ENCODE measurements around the gene TIGAR.

Gene TIGAR

DNA sequence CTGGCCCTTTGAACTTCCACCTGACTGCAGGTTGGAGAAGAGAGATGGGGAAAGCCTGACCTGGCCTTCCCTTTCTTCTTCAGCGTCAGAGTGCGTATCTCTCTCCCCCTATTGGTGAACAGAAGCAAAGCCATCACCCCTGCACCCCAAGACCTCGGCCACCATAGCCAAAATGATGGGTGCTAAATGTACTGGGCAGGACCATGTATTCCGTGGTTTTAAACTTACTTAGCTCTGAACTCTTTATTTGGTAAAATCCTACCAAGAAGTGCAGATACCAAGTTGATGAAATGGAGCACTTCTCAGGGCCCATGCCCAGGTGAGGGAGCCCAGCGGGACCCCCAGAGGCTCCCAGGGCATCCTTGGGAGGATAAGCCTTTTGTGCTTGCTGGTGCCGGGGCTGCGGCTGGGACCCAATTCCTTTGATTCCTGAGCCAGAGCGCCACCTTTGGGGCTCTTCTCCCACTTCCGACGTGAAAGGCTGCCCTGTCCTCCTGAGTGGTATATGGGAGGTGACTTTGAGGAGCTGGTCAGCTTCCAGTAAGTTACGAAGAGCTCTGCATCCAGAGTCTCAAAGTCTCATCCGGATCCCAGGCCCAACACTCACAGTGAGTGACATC is 38.0 kb upstream of the TIGAR start:
- DNase-seq (ENCODE audit: low spot score) = no peak

DNA sequence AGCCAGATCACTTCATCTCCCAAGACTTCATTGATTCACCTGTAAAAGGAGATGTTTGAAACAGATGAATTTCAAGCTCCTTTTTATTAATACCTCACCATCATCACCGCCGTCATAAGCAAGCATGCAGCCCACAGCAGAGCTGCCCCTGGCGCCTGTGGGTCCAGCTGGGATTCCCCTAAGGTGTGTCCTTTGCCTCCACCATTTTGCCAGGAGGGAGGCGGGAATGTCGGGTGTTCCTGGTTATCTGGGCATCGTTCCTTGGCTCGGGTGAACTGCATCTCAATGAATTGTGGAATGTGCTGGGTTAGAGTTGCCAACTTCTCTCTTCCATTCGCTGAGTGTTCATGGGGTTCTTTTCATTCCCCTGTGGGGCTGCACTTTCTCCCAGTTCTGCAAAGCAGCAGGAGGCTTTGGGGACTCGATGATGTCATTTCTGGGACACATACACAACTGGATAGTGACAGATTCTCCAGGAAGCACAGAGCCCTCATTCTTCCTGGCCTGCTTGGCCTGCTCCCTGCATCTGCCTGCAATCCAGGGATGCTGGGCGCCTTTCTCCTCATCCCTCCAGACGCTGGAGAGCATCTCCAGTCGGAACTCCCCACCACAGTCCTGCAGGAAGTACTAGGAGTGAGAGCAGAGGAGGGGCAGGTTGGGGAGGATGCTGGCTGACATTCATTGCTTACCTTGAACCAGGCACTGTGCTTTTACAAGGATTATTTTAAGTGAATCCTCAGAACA is 37.3 kb upstream of the TIGAR start:
- no peak for DNase-seq (ENCODE audit: low spot score)

DNA sequence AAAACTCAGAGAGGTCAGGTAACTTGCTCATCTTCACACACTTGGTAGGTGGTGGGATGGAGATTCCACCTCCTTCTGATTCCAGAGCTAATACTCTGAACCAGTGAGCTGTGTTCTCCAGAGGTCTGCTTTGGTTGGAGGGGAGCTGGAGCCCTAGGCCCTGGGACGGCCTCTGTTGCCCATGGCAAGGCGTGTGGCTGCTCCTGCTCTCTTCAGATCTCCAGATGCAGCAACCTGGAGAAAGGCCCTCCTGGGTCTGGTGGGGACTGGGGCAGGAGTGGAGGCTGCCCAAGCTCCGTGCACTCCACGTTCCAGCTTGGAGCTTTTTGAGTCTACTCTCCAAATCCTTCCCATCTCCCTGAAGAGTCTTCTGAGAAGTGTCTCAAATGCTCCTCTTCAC is 36.7 kb upstream of the TIGAR start:
- no peak for DNase-seq (ENCODE audit: low spot score)

DNA sequence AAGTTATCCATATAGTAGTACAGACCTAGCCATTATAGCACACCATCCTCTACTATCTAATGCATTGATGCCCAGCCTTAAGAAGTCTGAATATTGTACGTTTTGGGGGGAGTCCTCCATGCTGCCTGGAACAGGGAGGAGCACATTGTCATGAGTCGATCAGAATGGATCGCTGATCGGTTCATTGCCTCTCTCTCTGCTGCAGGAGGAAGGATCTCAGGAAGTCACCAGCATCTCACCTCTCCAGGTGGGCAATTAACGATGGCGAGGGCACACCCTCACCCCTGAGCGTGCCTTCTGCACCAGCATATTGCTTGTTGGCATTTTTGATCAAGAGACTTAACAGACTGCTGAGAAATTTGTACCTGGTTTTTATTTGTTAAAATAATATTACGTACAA is 35.9 kb upstream of the TIGAR start:
- DNase-seq (ENCODE audit: low spot score) = no peak

DNA sequence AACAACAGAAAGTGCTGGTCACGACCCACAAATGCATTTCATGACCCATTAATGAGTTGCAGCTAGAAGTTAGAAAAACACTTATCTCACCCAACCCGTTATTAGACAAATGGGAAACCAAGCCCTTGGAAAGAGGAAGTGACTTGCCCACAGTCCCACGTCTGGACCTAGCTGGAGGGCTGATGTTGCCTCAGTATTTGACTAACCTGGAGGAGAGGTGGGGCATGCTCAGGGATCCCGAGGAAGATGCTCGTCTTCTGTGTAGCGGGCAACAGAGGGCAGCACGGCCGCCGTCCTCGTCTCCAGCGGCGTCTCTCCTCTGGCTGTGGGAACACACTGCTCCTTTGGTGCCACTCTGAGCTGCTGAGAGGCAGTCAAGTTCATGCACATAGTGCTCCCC is 34.8 kb upstream of the TIGAR start:
- no peak for DNase-seq (ENCODE audit: low spot score)

DNA sequence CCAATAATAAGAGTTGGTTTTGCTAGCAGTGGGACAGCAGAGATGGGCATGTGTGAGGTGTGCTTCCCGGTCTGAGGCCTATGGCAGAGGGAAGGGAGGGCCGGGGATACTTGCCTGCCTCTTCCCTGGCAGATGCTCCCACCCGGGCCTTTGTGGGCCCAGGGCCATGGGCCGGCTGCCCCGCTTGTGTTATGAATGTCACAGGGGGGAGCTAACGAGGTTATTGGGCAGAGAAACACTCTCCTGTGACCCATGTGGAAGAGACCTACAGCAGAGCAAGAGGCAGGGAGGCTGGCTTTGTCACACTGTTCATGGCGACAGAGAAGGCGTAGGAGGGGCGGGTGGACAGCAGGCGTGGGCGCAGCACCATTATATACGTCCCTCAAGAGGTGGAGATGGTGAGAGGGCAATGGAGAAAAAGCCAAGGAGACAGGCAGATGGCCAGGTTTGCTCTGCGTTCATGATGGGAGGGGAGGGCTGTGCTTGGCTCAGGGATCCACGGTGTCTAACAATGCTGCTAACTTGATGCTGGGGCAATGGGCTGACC is 34.2 kb upstream of the TIGAR start:
- DNase-seq (ENCODE audit: low spot score) = no peak

DNA sequence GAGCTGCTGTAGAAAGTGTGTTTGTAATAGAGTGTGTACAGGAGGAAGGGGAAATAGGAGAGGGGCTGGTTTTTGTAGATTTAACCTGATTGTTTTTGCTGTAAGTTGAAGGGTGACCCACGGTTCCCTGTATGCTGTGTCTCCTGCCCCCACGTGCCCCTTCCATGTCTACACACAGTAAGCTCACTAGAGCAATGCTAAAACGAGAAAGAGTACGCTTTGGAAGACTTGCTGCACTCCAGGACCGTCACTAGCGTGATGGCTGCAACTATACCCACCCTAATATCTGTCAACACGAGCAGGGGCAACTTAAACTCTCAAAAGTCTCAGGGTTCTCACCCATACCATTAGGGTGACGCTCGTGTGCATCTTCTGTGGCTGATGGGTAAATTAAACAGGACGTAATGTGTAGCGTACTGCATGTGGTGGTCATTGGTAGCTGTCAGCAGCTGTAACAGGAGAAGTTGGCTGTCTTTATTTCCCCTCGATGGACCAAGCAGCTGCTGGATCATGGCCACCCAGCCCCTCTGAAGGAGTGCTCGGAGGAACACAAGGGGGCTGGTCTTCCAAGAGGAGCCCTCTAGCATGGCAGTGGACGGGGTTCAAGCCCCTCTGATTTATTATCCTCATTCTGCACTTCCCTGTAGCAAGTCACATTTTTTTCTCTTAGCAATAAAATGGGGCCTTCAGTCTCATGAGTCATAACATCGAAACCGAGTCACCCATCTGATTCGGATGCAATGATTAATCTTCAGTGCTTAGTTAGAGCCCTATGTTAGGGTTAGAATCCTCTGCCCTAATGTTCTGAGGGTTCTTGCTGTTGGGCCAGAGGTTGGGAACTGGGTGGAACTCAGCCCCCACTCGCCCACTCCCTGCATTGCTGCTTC is 33.4 kb upstream of the TIGAR start:
- DNase-seq (ENCODE audit: low spot score) = no peak

DNA sequence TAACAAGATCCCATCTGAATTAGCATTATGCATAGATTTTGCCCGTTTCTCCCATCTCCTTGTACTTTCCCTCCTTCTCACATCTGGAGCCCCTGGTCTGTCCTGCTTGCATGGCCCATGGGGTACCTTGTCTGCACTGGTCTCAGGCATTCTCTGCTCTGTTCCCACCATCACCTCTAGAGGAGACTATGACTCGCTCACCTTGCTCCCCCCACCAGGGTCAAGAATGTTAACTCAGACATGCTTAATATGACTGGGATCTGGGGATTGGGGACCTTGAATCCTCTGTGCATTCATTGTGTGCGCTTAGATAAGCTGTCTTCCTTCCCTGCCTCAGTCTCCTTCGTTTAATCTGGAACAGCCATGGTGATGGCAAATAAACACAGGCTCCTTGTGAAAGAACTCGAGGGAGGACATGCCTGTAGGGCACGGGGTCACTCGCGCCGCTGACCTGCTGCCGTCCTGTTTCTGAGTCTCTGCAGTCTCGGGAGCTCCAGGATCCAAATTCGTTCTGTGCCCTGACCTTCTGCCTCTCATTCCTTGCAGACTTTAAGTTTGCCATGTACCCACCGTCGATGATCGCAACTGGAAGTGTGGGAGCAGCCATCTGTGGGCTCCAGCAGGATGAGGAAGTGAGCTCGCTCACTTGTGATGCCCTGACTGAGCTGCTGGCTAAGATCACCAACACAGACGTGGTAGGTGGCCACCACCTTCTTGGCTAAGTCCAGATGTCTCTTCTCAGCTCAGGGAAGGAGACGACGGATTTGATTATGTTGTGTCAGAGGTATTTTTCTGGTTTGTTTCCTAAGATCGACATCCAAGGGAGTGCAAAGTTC is 32.5 kb upstream of the TIGAR start:
- DNase-seq (ENCODE audit: low spot score) = no peak

DNA sequence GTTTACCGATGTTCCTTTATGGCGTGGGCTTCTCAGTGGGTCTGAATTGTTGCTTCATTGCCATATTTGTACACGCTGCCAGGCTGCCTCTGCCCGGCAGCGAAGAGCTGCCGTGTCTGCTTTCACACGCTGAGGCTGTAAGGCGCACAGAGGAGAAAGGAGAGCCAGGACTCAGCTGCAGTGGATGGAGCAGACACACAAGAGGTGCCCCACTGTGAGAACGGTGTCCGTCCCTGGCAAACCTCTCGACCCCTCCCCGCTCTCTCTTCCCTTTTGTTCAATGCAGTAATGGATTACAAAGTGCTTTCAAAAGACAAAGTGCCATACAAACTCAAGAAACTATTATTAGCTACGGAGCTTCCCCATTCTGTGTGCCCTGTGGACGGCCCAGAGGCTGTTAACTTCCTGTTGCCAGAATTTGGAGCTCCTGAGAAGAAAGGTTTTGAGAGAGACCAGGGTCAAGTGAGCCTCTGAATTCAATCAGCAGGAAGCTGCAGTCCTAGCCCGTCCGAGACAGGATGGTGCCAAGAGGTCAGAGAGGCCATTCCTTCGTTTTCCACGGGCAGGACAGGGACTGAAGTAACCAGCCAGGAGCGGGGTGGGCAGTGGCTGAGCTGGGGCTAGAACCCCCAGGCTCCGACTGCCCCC is 31.7 kb upstream of the TIGAR start:
- no peak for DNase-seq (ENCODE audit: low spot score)

DNA sequence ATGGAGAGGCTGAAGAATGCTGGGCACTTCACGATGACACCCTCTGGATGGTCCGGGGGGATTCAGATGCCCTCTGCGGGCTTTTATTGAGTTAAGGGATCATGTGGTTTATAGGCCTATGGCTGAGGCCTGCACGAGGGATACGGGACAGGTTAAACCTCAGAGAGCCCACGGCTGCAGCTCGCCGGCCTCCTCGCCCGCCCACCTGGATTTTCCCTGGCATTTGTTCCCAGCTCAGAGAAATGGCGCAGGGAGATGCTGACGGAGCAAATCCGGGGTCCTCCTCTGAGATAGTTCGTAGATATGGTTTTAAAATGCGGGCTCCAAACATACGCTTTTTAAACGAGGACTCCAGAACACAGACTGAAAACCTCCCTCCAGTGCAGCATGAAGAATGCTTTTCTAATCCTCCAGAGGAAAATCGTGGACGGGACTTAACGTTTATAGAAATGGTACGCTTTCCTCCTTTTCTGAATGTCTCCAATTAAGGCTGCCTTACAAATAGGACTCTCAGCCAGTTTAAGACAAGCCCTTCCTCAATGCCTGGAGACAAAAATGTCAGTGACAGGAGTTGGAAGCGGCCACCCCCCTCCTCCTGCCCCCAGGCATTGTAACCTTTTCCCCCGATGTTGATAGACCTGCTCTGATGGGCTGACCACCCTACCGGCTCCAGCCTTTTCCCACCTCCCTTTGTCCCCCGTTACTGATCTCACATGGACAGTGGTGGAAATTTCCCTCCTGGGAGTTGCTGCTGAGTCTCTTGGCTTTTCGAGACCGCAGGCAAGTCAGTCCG is 30.8 kb upstream of the TIGAR start:
- no peak for DNase-seq (ENCODE audit: low spot score)

DNA sequence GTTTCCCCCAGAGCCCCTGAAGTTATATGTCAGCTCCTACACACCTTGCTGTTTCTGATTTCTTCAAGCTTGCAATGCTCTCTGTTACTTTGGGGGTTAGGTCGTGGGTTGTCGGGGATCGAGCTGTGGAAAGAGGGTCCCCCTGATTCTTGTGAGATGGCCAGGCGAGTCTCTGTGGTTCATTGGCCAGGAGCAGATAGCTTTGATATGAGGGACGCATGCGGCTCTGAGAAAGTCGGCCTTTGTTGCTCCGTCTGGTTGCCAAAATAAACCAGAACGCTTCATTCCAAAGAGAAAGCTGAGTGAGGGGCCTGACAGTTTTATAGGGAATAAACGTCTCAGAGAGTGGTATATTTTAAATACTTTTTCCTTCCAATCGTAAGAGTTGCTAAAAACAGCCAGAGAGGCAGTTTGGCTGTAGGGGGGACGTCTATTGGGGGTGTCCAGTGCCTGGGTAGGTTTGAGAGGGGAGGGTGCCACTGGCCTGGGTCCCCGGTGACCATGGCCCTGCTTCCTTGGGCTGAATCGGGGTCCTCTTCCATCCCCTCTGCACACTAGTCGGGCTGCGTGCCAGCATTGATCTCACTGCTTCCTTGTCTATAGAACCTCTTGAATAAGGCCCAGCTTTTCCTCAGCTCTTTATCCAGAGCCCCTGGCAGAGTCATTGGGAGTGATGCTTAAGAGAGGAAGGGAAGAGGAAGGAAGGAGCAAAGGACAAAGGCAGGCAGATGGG is 28.5 kb upstream of the TIGAR start:
- no peak for DNase-seq (ENCODE audit: low spot score)

DNA sequence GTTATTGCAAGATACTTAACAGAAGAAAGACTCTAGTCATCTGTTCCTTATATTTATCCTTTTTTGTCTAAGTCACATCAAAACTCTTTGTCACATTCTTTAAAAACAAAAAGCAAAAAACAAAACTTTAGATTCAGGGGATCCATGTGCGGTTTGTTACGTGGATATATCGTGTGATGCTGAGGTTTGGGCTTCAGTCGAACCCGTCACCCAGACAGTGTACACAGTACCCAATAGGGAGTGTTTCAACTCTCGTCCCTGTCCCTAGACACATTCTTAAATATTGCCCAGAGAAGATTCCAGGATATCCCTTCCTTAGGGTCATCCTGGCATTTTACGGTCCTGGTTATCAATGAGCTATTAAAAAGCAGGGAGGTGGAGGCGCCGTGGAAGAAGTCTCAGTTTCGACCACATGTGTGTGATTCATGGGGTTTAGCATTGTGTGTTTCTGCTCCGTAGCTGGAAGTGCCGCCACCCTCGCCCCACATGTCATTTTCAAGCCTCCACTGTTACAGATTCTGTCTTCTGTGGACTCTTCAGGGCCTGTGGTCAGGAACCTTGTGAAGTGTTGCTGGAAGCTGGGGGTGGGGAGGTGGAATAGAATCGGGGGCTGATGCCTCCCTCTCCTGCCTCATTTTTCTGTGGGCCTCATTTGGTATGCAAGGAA is 27.6 kb upstream of the TIGAR start:
- no peak for DNase-seq (ENCODE audit: low spot score)

DNA sequence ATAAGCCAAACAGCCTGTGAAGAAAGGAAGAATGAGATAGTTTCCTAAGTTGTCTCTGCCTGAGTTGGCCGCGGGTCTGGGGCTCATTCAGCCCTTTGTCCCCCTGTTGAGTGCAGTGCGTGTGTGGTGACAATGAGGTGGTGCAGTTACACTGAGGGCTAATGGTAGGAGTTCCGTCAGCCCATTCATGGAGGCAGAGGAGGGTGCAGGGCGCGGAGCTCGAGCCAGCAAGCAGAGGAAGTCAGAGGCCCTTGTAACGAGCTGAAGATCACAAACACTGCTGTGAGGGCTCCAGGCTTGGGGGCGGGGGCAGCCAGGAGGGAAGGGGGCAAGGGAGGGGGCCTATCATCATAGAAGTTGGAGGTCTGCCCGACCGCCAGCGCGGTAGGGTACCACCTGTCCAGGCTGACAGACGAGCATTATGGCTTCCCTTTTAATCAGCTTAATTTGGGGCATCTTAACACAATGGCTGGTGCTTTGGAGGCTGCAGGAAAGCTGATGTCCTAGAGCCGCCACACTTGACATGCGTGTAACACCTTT is 27.0 kb upstream of the TIGAR start:
- no peak for DNase-seq (ENCODE audit: low spot score)

DNA sequence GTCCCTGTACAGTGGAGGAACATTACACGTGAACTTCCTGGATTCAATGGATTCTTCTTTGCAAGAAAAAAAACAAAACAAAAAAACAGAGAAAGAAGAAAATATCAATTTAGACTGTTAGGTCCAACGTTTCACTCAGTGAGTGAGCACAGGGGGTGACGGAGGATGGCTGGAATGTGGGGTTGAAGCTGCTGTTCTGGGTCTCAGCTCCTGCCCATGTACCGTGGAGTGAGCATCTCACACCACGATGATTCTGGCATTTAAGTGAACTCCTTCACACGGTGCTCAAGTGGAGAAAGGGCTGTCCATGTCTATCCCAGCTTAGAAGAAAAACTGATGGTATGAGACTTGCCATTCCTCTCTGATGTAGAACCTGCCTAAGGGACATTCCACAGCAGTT is 24.3 kb upstream of the TIGAR start:
- DNase-seq (ENCODE audit: low spot score) = no peak

DNA sequence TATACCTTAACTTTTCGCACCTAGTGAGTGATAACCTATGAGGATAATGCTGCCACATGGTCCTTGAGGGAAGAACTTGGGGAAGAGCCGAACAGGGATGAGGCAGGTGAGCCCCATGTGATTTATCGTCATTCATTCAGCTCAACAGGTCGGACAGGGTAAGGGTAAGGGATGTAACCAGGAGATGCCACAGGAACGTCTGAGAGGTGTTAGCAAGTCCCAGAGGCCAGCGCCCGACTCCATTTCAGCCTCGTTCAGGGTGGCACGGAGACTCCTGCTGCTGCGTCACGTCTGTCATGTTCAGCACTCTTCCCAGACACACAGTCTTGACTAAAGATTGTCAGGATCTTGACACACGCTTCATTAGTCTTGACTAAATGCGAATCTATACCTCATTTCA is 23.4 kb upstream of the TIGAR start:
- no peak for DNase-seq (ENCODE audit: low spot score)

DNA sequence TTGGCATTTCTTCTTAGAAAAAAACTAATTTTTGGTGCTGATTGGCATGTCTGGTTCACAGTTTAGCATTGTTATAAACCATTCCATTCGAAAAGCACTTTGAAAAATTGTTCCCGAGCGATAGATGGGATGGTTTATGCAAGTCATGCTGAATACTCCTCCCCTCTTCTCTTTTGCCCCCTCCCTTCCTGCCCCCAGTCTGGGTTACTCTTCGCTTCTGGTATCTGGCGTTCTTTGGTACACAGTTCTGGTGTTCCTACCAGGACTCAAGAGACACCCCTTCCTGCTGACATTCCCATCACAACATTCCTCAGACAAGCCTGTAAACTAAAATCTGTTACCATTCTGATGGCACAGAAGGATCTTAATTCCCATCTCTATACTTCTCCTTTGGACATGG is 20.1 kb upstream of the TIGAR start:
- no peak for DNase-seq (ENCODE audit: low spot score)

DNA sequence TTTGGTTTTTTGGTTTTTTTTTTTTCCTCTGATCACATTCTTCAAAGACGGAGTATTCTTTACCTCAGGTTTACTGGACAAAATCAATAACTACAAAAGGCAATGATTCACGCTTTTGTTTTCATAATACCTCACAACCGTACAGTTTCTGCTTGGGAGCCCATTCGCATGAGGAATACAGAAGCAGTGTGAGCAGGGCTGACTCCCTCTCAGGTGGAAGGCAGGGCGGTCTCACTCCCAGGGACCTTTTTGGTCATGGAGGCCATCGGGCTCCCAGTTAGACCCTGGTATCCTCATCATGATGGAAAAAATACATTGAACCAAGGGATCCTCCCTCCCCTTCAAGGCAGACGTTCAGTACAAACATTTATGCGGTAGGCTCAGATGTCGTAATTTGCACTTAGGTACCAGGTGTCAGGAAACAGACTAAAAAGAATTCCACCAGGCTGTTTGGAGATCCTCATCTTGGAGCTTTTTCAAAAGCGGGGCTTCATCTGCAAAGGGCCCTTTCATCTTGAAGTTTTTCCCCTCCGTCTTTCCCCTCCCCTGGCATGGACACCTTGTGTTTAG is 19.0 kb upstream of the TIGAR start:
- no peak for DNase-seq (ENCODE audit: low spot score)

DNA sequence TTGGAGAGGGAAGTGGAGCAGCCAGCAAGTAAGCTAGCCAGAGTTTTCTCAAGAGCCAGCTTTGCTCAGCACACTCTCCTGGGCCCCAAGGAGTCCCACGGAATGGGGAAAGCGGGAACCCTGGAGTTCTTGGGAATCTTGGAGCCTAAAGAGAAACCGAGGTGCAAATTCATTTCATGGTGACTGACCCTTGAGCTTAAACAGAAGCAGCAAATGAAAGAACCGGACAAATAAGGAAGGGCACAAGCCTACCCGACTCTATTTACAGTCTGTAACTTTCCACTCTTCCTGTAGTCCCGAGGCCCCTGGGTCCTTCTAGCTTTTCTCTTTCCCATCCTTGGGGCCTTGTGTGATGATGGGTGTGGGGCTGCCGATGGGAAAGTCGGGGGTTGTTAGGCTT is 18.1 kb upstream of the TIGAR start:
- DNase-seq (ENCODE audit: low spot score) = no peak

DNA sequence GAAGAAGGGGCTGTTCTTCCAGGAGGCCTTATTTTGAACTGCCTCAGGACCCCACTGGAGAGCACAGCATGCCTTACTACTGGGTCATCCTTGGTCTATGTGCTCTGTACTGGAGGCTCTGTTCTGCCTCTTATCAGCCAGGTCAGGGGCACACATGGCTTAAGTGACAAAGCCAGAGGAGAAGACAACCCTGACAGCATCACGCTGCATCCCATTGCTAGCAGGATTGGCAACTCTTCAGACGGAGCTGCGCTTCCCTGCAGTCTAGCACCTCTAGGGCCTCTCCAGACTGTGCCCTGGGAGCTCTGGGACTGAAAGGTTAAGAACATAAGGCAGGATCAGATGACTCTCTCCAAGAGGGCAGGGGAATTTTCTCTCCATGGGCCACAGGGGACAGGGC is 17.3 kb upstream of the TIGAR start:
- no peak for DNase-seq (ENCODE audit: low spot score)

All from AG08396 (cell line).